IgD-negative memory B cell (primary cell): Measurements from ENCODE around the gene ANO2. TPM values are rescaled to one million over a fixed set of nuclear protein-coding genes. Genes with fewer than 3 reads are reported as not detected.
"Not testable (repeated sequence)": the region's sequence is repeated elsewhere in the genome, so short reads cannot be mapped to it uniquely, and the experiment has no call there.

ENCODE experiments used
- H3K27ac Mint-ChIP-seq, 3 donors: one replicate each; pipeline ENCODE4 v1.8.0; 2020 to 2022; ENCODE audit warnings: mild to moderate bottlenecking in 3 of 3, mixed read lengths in 3 of 3, moderate library complexity in 1 of 3
- H3K27me3 Mint-ChIP-seq: one replicate; pipeline ENCODE4 v1.8.0; 2021; ENCODE audit warnings: mixed read lengths
- H3K36me3 Mint-ChIP-seq: one replicate; pipeline ENCODE4 v1.8.0; 2020; ENCODE audit warnings: mild to moderate bottlenecking, mixed read lengths
- H3K4me1 Mint-ChIP-seq, 3 donors: one replicate each; pipeline ENCODE4 v1.8.0; 2020 to 2022; ENCODE audit warnings: mixed read lengths in 3 of 3, mild to moderate bottlenecking in 1 of 3
- H3K4me3 Mint-ChIP-seq, 4 donors: one replicate each; pipeline ENCODE4 v1.8.0; 2020 to 2022; ENCODE audit warnings: mild to moderate bottlenecking in 4 of 4, mixed read lengths in 4 of 4, moderate library complexity in 3 of 4
- H3K9me3 Mint-ChIP-seq, 3 donors: one replicate each; pipeline ENCODE4 v1.8.0; 2020 to 2021; ENCODE audit warnings: mixed read lengths in 3 of 3, mild to moderate bottlenecking in 1 of 3
- polyA plus RNA-seq: library from polyadenylated mRNA; unstranded; fragments of 300-500 nt; fragmentation: Illumina TruSeq; gene quantifications from one replicate; pipeline ENCODE4 v1.2.3, GENCODE V29; 2021

ANO2 gene
- polyA plus RNA-seq, 1 donor from 2014 or later, result not detected

DNA sequence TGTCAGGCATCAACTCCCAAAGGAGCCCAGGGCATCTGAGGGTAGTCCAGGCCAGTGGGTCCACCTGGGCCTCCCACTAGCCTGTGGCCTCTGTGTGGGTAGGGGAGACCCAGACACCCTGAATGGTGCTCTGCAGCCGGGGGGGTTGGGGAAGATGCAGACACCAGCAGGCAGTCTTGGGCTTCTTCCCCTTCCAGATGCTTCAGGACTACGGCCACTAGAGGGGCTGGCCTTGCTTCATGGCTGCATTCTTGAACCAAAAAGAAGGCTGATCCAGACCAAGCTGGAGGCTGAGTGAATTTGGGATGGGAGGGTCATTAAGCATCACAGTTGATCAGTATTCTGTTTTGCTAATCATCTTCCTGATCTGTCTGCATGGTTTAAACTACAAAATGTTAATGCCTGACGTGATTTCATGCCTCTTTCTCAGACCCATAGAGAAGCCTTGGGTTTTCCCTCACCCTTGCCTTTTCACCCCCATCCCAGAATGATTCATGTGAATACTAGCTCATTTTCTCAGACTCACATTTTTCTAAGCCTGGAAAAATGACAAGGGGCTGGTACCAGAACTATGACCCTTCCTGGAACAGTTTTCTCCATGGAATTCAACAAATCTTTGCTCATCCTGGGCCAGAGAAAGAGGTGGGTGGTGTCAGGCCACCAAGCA, 379.0 kb downstream of the ANO2 start:
- H3K4me1 Mint-ChIP-seq, result no peaks in the 10 kb centered on the region
- no peaks in the 10 kb centered on the region for H3K36me3 Mint-ChIP-seq
- no peaks in the 10 kb centered on the region for H3K9me3 Mint-ChIP-seq
- peaks cover 9% of the 10 kb centered on the region for H3K27me3 Mint-ChIP-seq
- no peak overlapping the region for H3K4me3 Mint-ChIP-seq
- H3K27ac Mint-ChIP-seq, result no peak overlapping the region

DNA sequence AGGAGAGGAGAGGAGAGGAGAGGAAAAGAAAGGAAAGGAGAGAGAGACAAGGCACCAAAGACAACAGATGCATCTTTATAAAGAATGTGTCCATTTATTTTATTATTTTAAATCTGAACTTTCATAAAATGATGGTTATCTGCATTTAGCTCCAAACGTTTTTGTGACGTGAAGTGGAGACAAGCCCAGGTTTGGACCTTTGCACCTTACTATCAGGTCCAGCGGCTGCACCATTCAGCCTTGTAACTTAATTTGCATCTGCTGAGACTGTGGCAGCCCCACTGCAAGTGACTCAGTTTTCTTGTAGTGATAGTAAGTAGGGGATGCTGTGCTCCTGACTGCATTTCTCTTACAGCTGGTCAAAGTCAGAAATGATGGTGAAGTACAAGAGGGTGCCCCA, 382.5 kb downstream of the ANO2 start:
- H3K27me3 Mint-ChIP-seq, result peaks cover 14% of the 10 kb centered on the region
- no peak overlapping the region for H3K4me3 Mint-ChIP-seq
- no peak overlapping the region for H3K27ac Mint-ChIP-seq
- no peaks in the 10 kb centered on the region for H3K4me1 Mint-ChIP-seq
- H3K9me3 Mint-ChIP-seq, result no peaks in the 10 kb centered on the region
- no peaks in the 10 kb centered on the region for H3K36me3 Mint-ChIP-seq

DNA sequence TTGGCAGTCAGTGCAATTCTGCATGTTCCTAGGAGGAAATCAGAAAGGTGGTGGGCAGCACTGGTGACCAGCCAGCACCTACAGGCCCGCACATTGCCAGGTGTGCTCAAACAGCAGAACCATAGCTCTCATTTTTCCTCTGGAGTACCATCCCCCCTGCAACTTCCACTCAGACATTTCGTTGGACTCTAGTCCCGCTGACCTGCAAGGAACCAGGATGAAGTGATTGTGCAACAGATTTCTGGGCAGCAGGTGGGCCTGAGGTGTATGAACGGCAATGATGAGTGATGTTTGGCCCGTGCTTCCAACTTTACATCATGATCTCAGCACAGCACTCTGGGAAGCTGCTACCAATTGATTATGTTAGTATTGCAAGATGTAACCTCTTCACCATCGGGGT, 383.2 kb downstream of the ANO2 start:
- Mint-ChIP-seq H3K4me1 (no peaks in the 10 kb centered on the region), H3K27me3 (peaks cover 13% of the 10 kb centered on the region), H3K9me3 (no peaks in the 10 kb centered on the region)

DNA sequence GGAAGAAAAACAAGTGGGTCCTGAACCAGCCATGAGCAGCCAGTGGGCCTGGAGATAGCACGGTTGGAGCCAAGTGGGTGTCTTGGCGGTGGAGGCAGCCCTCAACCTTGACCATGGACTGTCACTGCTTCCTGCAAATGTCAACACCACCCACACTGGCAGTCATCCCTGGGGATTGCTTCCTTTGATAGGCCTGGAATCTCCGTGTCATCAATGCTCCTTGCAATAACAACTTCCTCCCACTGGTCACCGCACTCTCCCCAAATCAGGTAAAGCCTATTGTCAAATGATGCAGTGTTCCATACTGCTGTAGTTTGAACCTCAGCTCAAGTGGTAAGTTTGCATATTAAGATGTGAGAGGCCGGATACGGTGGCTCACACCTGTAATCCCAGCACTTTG, 384.0 kb downstream of the ANO2 start:
- no peaks in the 10 kb centered on the region for H3K36me3 Mint-ChIP-seq
- H3K4me3 Mint-ChIP-seq, result no peak overlapping the region
- peaks cover 2 to 6% (median 3%) of the 10 kb centered on the region in 3 donors for H3K9me3 Mint-ChIP-seq
- H3K27me3 Mint-ChIP-seq, result peaks cover 11% of the 10 kb centered on the region
- H3K4me1 Mint-ChIP-seq, result no peaks in the 10 kb centered on the region
- no peak overlapping the region for H3K27ac Mint-ChIP-seq

More for the DNA sequence above, 383.2 kb downstream of the ANO2 start:
- Mint-ChIP-seq H3K4me3 (no peak overlapping the region), H3K27ac (no peak overlapping the region), H3K36me3 (no peaks in the 10 kb centered on the region)

DNA sequence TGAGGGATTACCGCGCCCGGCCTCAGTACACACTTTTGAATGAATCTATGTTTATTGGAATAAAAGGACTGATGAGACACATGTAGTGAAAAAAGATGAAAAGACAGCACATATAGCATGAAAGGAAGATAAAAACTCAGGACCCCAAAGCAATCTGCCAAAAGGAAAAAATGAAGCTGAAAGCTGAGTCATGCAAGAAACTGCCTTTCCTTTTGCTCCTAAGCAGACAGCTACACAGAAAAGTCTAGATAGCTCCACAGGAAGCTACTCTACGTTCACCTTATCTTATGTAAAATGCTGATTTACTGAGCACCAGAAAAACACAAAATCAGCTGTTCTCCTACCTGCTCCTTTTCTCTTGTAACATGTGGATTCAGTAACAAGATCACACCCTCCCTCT, 384.8 kb downstream of the ANO2 start:
- H3K9me3 Mint-ChIP-seq, result peaks cover 3 to 7% (median 3%) of the 10 kb centered on the region in 3 donors
- H3K36me3 Mint-ChIP-seq, result no peaks in the 10 kb centered on the region
- H3K27ac Mint-ChIP-seq, result no peak overlapping the region
- no peak overlapping the region for H3K4me3 Mint-ChIP-seq
- H3K4me1 Mint-ChIP-seq, result no peaks in the 10 kb centered on the region
- H3K27me3 Mint-ChIP-seq, result peaks cover 8% of the 10 kb centered on the region

DNA sequence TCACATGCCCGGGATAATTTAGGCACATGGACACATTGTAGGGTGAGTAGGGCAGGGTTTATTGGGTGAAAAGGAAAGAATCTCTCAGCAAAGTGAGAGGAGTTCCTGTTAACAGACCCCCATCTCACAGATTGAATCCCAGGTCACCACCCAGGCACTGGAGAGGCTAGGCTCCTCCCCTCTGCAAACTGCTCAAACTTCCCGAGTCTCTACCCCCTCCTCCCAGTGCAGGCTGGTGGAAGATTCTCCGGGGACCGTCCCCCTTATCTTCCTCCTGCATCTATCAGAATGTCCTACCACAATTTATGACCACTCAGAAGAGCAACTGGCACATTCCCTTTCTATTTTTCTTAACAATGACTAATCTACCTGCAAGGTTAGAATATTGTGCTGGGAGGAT, 387.2 kb downstream of the ANO2 start:
- Mint-ChIP-seq H3K4me1 (no peaks in the 10 kb centered on the region), H3K27me3 (peaks cover 5% of the 10 kb centered on the region), H3K36me3 (no peaks in the 10 kb centered on the region), H3K9me3 (peaks cover 3 to 7% (median 3%) of the 10 kb centered on the region in 3 donors), H3K4me3 (no peak overlapping the region), H3K27ac (no peak overlapping the region)

DNA sequence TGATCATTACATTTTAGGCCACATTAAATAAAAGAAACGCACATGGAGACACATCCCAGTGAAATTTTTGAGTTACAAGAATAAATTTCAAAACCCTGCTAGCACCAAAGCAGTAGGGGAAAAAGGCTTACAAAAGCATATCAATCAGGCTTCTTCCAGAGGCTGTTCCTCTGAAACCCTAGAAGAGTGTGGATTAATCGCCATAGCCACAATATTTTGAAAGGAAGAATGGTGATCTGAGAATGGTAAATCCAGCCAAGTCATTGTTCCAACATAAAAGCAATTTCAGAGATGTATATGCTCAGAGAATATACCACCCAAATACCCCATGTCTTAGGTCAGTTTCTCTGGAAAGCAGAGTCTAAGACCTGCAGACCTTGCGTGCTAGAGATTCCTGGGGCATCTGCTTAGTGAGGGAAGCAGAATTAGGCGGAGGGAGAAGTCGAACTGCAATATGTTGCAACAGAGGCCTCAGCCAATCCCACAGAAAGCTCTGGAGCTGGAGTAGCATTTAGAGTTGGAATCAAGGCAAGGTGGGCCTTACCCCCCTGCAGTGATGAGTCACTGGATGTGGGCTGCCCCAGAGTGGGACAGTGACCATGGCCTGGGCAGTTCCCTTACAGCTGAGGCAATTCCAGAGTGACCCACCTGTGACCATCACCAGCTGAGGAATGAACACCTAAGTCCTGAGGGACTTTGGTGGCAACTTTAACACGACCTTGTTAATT, 387.9 kb downstream of the ANO2 start:
- Mint-ChIP-seq H3K4me3 (no peak overlapping the region), H3K36me3 (no peaks in the 10 kb centered on the region), H3K27ac (peak overlapping the region in 1 of 3 donors; percentile 91), H3K27me3 (peaks cover 5% of the 10 kb centered on the region), H3K9me3 (peaks cover 3 to 7% (median 3%) of the 10 kb centered on the region in 3 donors), H3K4me1 (no peaks in the 10 kb centered on the region)

DNA sequence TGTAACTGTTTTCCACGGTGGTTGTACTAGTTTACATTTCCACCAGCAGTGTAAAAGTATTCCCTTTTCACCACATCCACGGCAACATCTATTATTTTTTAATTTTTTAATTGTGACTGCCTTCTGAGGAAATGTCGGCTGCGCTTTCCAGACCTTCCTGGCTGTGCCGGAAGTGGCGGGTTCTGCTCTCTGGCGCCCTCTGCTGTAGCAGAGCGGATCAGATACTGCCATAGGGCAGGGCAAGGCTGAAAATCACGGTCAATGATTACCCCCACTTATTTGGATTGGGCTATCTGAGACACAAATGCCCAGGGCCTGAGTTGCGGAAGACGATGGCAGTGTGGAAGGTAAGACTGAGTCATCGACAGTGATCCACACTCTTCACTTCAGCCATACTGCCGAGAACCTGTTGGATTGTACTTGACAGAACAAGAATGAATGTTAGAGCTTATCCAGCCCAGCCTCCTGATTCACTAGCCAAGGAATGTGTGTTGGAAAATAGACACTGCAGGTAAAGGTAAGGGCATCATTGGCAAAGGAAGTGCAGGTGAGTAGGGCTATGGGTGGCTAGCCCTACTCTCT, 388.9 kb downstream of the ANO2 start:
- peaks cover 5% of the 10 kb centered on the region for H3K27me3 Mint-ChIP-seq
- H3K9me3 Mint-ChIP-seq, result peaks cover 3 to 7% (median 3%) of the 10 kb centered on the region in 3 donors
- H3K4me3 Mint-ChIP-seq, result no peak overlapping the region
- no peaks in the 10 kb centered on the region for H3K4me1 Mint-ChIP-seq
- no peaks in the 10 kb centered on the region for H3K36me3 Mint-ChIP-seq
- peak overlapping the region in 1 of 3 donors; percentile 91 for H3K27ac Mint-ChIP-seq

DNA sequence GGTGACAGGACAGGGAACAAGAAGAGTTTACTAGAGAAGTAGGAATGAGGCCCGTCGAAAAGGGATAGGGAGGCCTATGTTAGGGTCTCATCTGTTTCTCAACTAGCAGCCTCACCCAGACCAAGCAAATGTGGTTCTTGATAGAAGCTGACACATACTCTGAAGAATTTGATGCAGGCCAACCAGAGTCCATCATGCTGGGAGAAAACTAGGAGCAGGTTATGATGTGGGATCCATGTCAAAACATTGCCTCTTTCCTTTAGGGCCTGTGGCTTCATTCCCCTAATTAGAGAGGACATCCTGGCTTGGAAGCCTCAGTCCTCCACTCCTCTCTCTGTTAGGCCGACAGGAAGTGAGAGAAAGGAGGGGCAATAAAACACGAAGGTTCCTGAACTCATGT, 390.3 kb downstream of the ANO2 start:
- Mint-ChIP-seq H3K36me3 (no peaks in the 10 kb centered on the region), H3K27ac (no peak overlapping the region), H3K4me3 (no peak overlapping the region), H3K4me1 (no peaks in the 10 kb centered on the region), H3K9me3 (peaks cover 5 to 7% (median 5%) of the 10 kb centered on the region in 3 donors), H3K27me3 (peaks cover 8% of the 10 kb centered on the region)

DNA sequence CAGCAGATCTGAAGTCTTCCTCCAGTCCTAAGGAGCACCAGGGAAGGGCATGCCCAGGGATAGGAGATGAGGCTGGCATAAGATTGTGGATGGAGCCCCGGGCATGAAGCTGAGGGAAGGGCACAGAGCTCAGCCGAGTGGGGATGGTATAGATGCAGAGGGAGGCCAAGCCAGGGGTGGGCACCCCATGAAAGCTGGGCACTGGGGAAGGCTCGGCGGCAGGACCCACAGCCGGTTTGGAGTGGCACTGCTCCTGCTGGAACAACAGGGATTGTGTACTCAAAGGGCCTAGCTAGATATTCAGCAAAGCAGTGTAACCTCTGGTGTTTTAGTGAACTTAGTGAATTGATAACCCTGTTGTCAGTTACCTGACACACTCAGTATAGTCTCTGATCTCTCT, 396.0 kb downstream of the ANO2 start:
- Mint-ChIP-seq H3K27ac (no peak overlapping the region), H3K36me3 (no peaks in the 10 kb centered on the region), H3K4me1 (no peaks in the 10 kb centered on the region), H3K27me3 (peaks cover 3% of the 10 kb centered on the region), H3K9me3 (peaks cover 4 to 9% (median 7%) of the 10 kb centered on the region in 3 donors), H3K4me3 (no peak overlapping the region)

DNA sequence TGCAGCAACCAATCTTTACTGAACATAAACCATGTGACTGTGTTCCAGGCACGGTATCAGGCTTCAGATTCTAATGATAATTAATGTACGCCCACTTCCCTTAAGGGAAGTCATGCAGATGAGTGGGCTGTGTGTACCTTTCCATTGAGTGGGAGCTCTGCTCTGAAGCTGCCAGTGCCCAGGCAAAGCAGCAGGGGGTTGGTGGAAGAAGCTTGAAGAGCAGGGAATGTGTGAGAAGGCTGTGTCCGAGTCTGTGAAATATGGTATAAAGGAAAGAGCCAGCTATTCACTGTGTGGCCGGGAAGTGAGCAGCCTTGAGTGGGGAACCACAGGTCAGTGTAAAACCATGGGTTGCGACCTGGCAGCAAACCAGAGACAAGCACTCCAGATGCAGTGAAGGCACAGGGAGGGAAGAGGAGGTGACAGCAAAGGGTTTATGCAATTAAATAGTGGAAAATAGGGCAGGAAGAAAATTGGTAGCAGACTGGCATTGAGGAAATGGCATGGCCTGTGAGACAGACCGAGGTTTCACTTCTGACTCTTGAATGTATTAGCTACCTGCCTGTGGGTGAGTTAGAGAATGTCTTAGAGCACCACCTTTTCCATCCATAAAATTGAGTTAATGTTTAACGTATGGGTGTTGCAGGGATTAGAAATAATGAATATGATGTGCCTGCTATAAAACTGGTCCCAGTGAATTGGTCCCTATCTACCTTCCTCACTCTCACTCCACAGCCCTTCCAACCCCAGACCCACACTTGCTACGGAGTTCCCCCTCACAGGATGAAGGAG, 396.7 kb downstream of the ANO2 start:
- Mint-ChIP-seq H3K9me3 (peaks cover 4 to 9% (median 7%) of the 10 kb centered on the region in 3 donors), H3K27me3 (peaks cover 6% of the 10 kb centered on the region)

DNA sequence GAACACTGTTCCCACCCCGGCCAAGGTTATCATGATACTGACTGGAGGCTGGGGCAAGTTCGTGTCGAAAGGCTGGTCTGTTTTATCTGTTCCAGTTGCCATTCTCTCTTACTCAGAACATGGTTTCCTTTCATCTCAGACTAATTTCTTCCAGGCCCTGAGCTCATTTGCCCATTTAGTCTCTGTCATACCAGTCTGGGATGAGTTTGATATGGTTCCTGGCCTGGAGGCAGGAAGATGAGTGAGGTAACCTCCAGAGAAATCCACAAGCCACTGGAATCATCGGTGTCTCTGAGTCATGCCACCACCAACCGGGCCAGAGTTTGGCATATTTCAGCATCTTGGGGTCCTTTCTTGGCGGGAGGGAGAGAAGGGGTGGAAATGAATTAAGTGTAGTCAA, 398.4 kb downstream of the ANO2 start:
- Mint-ChIP-seq H3K4me1 (no peaks in the 10 kb centered on the region), H3K9me3 (peaks cover 7 to 18% (median 11%) of the 10 kb centered on the region in 3 donors), H3K27ac (no peak overlapping the region), H3K4me3 (no peak overlapping the region), H3K36me3 (no peaks in the 10 kb centered on the region), H3K27me3 (peaks cover 11% of the 10 kb centered on the region)

More for the DNA sequence above, 396.7 kb downstream of the ANO2 start:
- no peaks in the 10 kb centered on the region for H3K36me3 Mint-ChIP-seq
- no peak overlapping the region for H3K4me3 Mint-ChIP-seq
- H3K27ac Mint-ChIP-seq, result peak overlapping the region in 1 of 3 donors; percentile 57
- no peaks in the 10 kb centered on the region for H3K4me1 Mint-ChIP-seq

DNA sequence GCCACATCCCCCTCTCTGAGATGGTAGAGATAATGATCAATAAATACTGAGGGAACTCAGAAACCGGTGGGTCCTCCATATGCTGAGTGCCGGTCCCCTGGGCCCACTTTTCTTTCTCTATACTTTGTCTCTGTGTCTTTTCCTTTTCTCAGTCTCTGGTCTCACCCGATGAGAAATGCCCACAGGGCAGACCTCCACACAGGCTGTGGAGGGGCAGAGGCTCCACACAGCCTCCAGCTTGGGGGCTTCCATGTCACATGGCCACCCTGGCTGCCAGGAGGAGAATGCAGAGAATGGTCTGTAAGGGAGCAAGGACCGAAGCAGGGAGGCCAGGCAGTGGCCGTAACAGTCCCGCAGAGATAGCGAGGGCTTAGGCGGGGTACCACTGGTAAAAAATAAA, 407.3 kb downstream of the ANO2 start:
- Mint-ChIP-seq H3K36me3 (peaks cover 2% of the 10 kb centered on the region), H3K9me3 (peaks cover 3 to 11% (median 5%) of the 10 kb centered on the region in 3 donors), H3K27ac (no peak overlapping the region), H3K4me1 (no peaks in the 10 kb centered on the region), H3K4me3 (no peak overlapping the region), H3K27me3 (peaks cover 11% of the 10 kb centered on the region)

DNA sequence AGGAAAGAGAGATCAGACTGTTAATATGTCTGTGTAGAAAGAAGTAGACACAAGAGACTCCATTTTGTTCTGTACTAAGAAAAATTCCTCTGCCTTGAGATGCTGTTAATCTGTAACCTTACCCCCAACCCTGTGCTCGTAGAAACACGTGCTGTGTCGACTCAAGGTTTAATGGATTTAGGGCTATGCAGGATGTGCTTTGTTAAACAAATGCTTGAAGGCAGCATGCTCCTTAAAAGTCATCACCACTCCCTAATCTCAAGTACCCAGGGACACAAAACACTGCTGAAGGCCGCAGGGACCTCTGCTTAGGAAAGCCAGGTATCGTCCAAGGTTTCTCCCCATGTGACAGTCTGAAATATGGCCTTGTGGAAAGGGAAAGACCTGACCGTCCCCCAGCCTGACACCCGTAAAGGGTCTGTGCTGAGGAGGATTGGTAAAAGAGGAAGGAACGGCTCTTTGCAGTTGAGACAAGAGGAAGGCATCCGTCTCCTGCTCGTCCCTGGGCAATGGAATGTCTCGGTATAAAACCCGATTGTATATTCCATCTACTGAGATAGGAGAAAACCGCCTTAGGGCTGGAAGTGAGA, 407.9 kb downstream of the ANO2 start:
- H3K36me3 Mint-ChIP-seq, H3K4me1 Mint-ChIP-seq, H3K4me3 Mint-ChIP-seq, H3K27ac Mint-ChIP-seq: not testable (repeated sequence)
- Mint-ChIP-seq H3K27me3 (peaks cover 13% of the 10 kb centered on the region), H3K9me3 (peaks cover 4 to 12% (median 5%) of the 10 kb centered on the region in 3 donors)
